Thyroid gland (tissue), 4 donors: ENCODE results near the gene LDB2. TPM values are rescaled to one million over a fixed set of nuclear protein-coding genes. Genes with fewer than 3 reads are reported as not detected.

Source experiments
- DNase-seq, 2 donors: peaks; one replicate each; pipeline ENCODE4 v3.0.0-alpha.2; 2019
- H3K27ac ChIP-seq, 3 donors: fragments of 200-600 bp; sonication (generic); 1 replicate in 2 of 3; 2 replicates in 1 of 3; pipeline ENCODE4 v1.5.1; 2016 to 2019; ENCODE audit warnings: mild to moderate bottlenecking in 1 of 3, moderate library complexity in 1 of 3
- H3K27me3 ChIP-seq: fragments of 200-600 bp; sonication (generic); one replicate; pipeline ENCODE4 v1.5.1; 2019
- H3K36me3 ChIP-seq, 2 donors: fragments of 200-600 bp; sonication (generic); one replicate each; pipeline ENCODE4 v1.5.1; 2016 to 2019
- H3K4me1 ChIP-seq, 2 donors: fragments of 200-600 bp; sonication (generic); one replicate each; pipeline ENCODE4 v1.5.1; 2017 to 2019
- H3K4me3 ChIP-seq, 3 donors: fragments of 200-600 bp; sonication (generic); replicated peaks in 1 of 3; 1 replicate in 2 of 3; 2 replicates in 1 of 3; pipeline ENCODE4 v1.5.1; 2016; ENCODE audit warnings: mild to moderate bottlenecking in 1 of 3
- H3K9me3 ChIP-seq: fragments of 200-600 bp; sonication (generic); one replicate; pipeline ENCODE4 v1.5.1; 2017
- POLR2A ChIP-seq, 2 donors: fragments of 450-650 bp; IDR thresholded peaks; one replicate each; pipeline ENCODE4 v1.6.1; 2017; ENCODE audit warnings: antibody characterized with exemption in 2 of 2, mild to moderate bottlenecking in 2 of 2, moderate library complexity in 1 of 2
- WGBS, 2 donors: methylation state at CpG; one replicate each; pipeline ENCODE4 v1.1.5; 2017; 5-methylcytosine and 5-hydroxymethylcytosine counted together
- intact Hi-C: fragments of 100-400 bp; cut with DNase I; formaldehyde crosslinking; loops from one replicate; pipeline ENCODE4 v1.15.1; 2023
- total RNA-seq, 4 donors: library from RNA; depleted of rRNA; stranded (reverse); fragments of >200 nt; gene quantifications; one replicate each; pipeline ENCODE4 v1.2.3, GENCODE V29; 2016
- TF ChIP-seq, protein P1 (sequence below), 6 experiments: fragments of 200-600 bp in 3 of 6; fragments of 450-650 bp in 3 of 6; sonication (generic) in 3 of 6; IDR thresholded peaks; one replicate each; pipeline ENCODE4 v1.5.1; 2016 to 2019; ENCODE audit warnings: antibody characterized with exemption in 6 of 6, mild to moderate bottlenecking in 2 of 6, inconsistent platforms in 1 of 6, moderate library complexity in 1 of 6

Gene LDB2
- total RNA-seq, 4 donors from 2014 or later = 19.9 to 71.5 (median 41.1) TPM

- H3K27ac ChIP-seq = peak overlapping the region in 1 of 3 donors; percentile 9
Measured at GRCh38 chr4:16684097-16684496, 214.3 kb downstream of the LDB2 start.

GRCh38 chr4:16682975-16683374 is 215.5 kb downstream of the LDB2 start:
- WGBS, 2 donors = 87 to 89% methylated on average over 3 of the region's 3 CpGs
- no peak overlapping the region for H3K4me3 ChIP-seq
- no peaks in the 10 kb centered on the region for H3K27me3 ChIP-seq
- H3K36me3 ChIP-seq = no peaks in the 10 kb centered on the region
- no peak for DNase-seq
- H3K4me1 ChIP-seq = no peaks in the 10 kb centered on the region
- H3K27ac ChIP-seq = no peak overlapping the region
- TF ChIP-seq, protein P1, sequence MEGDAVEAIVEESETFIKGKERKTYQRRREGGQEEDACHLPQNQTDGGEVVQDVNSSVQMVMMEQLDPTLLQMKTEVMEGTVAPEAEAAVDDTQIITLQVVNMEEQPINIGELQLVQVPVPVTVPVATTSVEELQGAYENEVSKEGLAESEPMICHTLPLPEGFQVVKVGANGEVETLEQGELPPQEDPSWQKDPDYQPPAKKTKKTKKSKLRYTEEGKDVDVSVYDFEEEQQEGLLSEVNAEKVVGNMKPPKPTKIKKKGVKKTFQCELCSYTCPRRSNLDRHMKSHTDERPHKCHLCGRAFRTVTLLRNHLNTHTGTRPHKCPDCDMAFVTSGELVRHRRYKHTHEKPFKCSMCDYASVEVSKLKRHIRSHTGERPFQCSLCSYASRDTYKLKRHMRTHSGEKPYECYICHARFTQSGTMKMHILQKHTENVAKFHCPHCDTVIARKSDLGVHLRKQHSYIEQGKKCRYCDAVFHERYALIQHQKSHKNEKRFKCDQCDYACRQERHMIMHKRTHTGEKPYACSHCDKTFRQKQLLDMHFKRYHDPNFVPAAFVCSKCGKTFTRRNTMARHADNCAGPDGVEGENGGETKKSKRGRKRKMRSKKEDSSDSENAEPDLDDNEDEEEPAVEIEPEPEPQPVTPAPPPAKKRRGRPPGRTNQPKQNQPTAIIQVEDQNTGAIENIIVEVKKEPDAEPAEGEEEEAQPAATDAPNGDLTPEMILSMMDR (IDR thresholded peaks at IDR 0.05) = no peak
- no peak for TF ChIP-seq POLR2A (IDR thresholded peaks at IDR 0.05)
- intact Hi-C loops = no loop called here
- H3K9me3 ChIP-seq = no peaks in the 10 kb centered on the region

More at GRCh38 chr4:16684097-16684496, 214.3 kb downstream of the LDB2 start:
- DNase-seq = no peak
- Histone ChIP-seq H3K4me3 (no peak overlapping the region), H3K36me3 (no peaks in the 10 kb centered on the region), H3K4me1 (no peaks in the 10 kb centered on the region), H3K9me3 (no peaks in the 10 kb centered on the region), H3K27me3 (no peaks in the 10 kb centered on the region)
- TF ChIP-seq POLR2A (IDR thresholded peaks at IDR 0.05) = no peak
- TF ChIP-seq, protein P1 (IDR thresholded peaks at IDR 0.05) = no peak
- intact Hi-C loops = no loop called here
- 44% methylated on average over 6 of the region's 6 CpGs for WGBS, 2 donors

DNA sequence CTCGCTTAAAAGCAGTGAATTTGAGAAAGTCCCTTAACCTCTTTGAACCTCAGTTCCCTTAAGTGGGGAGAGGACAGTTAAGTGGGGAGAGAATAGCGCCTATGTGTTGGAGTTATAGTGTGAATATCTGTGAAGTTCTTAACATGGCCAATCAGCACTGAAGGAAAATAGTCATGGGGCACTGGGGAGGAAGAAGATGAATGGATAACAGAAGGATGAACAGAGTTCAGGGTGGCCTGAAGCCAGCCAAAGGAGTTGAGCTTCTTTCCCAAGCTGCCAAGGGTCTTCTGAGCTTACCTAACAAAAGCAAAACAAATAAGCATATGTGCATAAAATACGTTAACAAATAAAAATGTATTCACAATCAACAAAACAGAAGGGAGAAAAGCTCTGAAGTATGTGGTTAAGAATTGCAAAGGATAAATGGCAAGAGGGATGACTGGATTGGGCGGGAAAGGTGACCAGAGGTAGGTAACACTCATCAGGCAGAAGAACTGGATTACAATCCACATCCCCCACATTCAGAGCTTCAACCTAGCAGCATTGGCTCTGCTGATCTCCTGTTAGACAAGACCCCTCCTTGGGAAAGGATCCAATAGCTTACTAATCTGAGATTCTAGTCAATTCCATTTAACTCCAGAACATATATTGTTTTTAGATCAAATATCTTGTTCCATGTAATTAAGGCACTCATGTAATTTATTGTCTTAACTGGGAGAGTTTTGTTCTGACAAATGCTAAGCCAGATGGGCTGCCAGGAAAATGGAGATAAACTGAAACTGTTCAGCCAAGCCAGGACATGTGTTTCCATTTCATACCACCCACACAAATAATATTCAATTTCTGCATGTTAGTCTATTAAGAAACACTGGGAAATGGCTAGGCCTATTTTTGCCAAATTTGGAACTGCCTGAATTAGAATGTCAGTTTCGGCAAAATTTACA is 221.2 kb downstream of the LDB2 start:
- DNase-seq = no peak
- 88 to 93% methylated on average over 5 of the region's 5 CpGs for WGBS, 2 donors
- Histone ChIP-seq H3K27ac (no peak overlapping the region), H3K36me3 (no peaks in the 10 kb centered on the region), H3K27me3 (no peaks in the 10 kb centered on the region), H3K9me3 (no peaks in the 10 kb centered on the region), H3K4me1 (no peaks in the 10 kb centered on the region), H3K4me3 (no peak overlapping the region)
- intact Hi-C loops = no loop called here
- no peak for TF ChIP-seq POLR2A (IDR thresholded peaks at IDR 0.05)
- TF ChIP-seq, protein P1 (IDR thresholded peaks at IDR 0.05) = no peak

DNA sequence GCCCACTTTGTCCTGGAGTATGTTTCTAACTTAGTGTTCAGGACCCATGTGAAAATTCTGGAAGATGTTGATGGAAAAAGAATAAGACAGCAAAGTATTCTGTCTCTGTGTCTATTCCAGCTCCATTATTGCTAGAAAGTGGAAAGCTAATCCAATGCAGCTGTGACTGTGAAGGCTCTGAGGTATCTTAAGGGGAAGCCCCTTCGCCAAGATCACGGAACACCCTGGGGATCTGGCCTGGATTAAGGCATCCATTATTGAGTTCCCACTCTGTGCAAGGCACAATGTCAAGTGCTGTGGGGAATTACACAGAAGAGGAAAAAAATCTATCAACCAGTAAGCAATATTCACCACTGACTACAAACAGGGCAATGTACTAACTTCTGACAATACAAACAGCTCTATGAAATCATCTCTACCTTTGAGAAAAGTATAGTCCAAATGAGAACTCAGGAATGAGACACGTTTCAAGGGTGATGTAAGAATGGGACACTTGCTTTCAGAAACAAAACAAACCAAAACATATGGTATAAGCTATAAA is 222.1 kb downstream of the LDB2 start:
- intact Hi-C loops = no loop called here
- 71 to 78% methylated on average over 3 of the region's 3 CpGs for WGBS, 2 donors
- H3K27ac ChIP-seq = no peak overlapping the region
- no peaks in the 10 kb centered on the region for H3K9me3 ChIP-seq
- no peaks in the 10 kb centered on the region for H3K27me3 ChIP-seq
- H3K36me3 ChIP-seq = no peaks in the 10 kb centered on the region
- H3K4me1 ChIP-seq = peaks cover 0 to 4% of the 10 kb centered on the region in 2 donors
- no peak for DNase-seq
- no peak for TF ChIP-seq POLR2A (IDR thresholded peaks at IDR 0.05)
- TF ChIP-seq, protein P1 (IDR thresholded peaks at IDR 0.05) = no peak
- no peak overlapping the region for H3K4me3 ChIP-seq

DNA sequence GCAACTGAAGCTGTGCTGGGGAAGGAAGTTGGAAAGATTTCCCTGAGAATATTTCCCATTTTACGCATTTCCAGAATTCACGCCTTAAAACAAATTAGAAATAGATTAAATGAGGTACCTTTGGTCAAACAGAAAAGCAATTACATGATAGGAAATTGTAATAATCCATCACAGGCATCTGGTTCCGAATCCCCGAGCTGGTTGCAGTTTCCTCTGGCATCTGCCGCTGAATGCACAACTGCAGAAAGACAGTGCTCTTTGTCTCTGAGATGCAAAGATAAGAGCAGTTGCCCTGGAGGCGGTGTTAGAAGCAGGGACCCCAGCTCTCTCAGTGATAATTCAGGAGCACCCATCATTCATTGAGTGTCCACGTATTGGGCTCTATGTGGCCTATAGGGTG is 224.4 kb downstream of the LDB2 start:
- Histone ChIP-seq H3K4me1 (peaks cover 0 to 6% of the 10 kb centered on the region in 2 donors), H3K9me3 (no peaks in the 10 kb centered on the region), H3K27me3 (no peaks in the 10 kb centered on the region), H3K36me3 (no peaks in the 10 kb centered on the region), H3K27ac (no peak overlapping the region), H3K4me3 (no peak overlapping the region)
- TF ChIP-seq POLR2A (IDR thresholded peaks at IDR 0.05) = no peak
- TF ChIP-seq, protein P1 (IDR thresholded peaks at IDR 0.05) = no peak
- WGBS, 2 donors = 89 to 90% methylated on average over 7 of the region's 7 CpGs
- no peak for DNase-seq
- intact Hi-C loops = no loop called here
